Cardiac muscle cell (in vitro differentiated cells and primary cell): ENCODE measurements around the gene KCNIP1. TPM values are rescaled to one million over a fixed set of nuclear protein-coding genes. Genes with fewer than 3 reads are reported as not detected.

Experiments
- DNase-seq, 2 donors: peaks; one replicate each; pipeline versions ENCODE4 v3.0.0 to v3.0.0-alpha.2; 2010 to 2017; ENCODE audit warnings: low read depth in 1 of 2, low spot score in 1 of 2
- H3K27ac ChIP-seq: fragments of 200-600 bp; sonication (generic); 2 replicates; pipeline ENCODE4 v1.5.1; 2016
- H3K27me3 ChIP-seq: fragments of 200-600 bp; sonication (generic); 2 replicates; pipeline ENCODE4 v1.6.0; 2016; ENCODE audit warnings: control low read depth
- H3K36me3 ChIP-seq: fragments of 200-600 bp; sonication (generic); 2 replicates; pipeline ENCODE4 v1.5.1; 2016; ENCODE audit warnings: control low read depth
- H3K4me1 ChIP-seq: fragments of 200-600 bp; sonication (generic); 2 replicates; pipeline ENCODE4 v1.8.1; 2017; ENCODE audit warnings: low read depth, mild to moderate bottlenecking, mixed run types
- H3K4me3 ChIP-seq: fragments of 200-600 bp; sonication (generic); 2 replicates; pipeline ENCODE4 v1.5.1; 2016; ENCODE audit warnings: mild to moderate bottlenecking
- H3K9me3 ChIP-seq: fragments of 200-600 bp; sonication (generic); 2 replicates; pipeline ENCODE4 v1.5.1; 2017; ENCODE audit warnings: low read depth, mild to moderate bottlenecking, control low read depth
- CTCF ChIP-seq: IDR thresholded peaks from 2 replicates; pipeline ENCODE4 v1.5.1; 2012; ENCODE audit warnings: low read depth, mild to moderate bottlenecking, low read length
- polyA plus RNA-seq: library from polyadenylated mRNA; unstranded; fragments of >200 nt; fragmentation: Nextera tagmentation; extraction: Ambion mirVana; gene quantifications from 2 replicates; pipeline ENCODE4 v1.2.1, GENCODE V29; 2016
- total RNA-seq: library from RNA; depleted of rRNA; stranded (reverse); fragments of >200 nt; gene quantifications from 2 replicates; pipeline ENCODE4 v1.2.3, GENCODE V29; 2016

KCNIP1 gene
- total and polyA plus RNA-seq, 2 experiments from 2014 or later, result 0.09 TPM; not detected in 1

- Histone ChIP-seq H3K27ac (no peak overlapping the region), H3K27me3 (no peaks in the 10 kb centered on the region), H3K4me1 (no peaks in the 10 kb centered on the region), H3K36me3 (no peaks in the 10 kb centered on the region), H3K9me3 (no peaks in the 10 kb centered on the region), H3K4me3 (no peak overlapping the region)
- no peak for DNase-seq
- no peak for TF ChIP-seq CTCF
Measured at GRCh38 chr5:170557314-170557713, 53.5 kb downstream of the KCNIP1 start.

GRCh38 chr5:170559296-170559695, 55.5 kb downstream of the KCNIP1 start:
- no peak overlapping the region for H3K4me3 ChIP-seq
- TF ChIP-seq CTCF, result no peak

GRCh38 chr5:170560938-170561337, 57.1 kb downstream of the KCNIP1 start:
- Histone ChIP-seq H3K27me3 (no peaks in the 10 kb centered on the region), H3K4me1 (no peaks in the 10 kb centered on the region), H3K27ac (no peak overlapping the region), H3K36me3 (no peaks in the 10 kb centered on the region), H3K9me3 (no peaks in the 10 kb centered on the region), H3K4me3 (no peak overlapping the region)
- no peak for TF ChIP-seq CTCF
- no peak for DNase-seq

More at GRCh38 chr5:170559296-170559695, 55.5 kb downstream of the KCNIP1 start:
- H3K36me3 ChIP-seq, result no peaks in the 10 kb centered on the region
- no peak overlapping the region for H3K27ac ChIP-seq
- no peak for DNase-seq
- no peaks in the 10 kb centered on the region for H3K4me1 ChIP-seq
- H3K27me3 ChIP-seq, result no peaks in the 10 kb centered on the region
- no peaks in the 10 kb centered on the region for H3K9me3 ChIP-seq

GRCh38 chr5:170562166-170562874, 58.5 kb downstream of the KCNIP1 start:
- Histone ChIP-seq H3K4me1 (no peaks in the 10 kb centered on the region), H3K9me3 (no peaks in the 10 kb centered on the region), H3K4me3 (no peak overlapping the region), H3K27me3 (no peaks in the 10 kb centered on the region), H3K27ac (no peak overlapping the region), H3K36me3 (no peaks in the 10 kb centered on the region)
- DNase-seq, result no peak
- TF ChIP-seq CTCF, result no peak

- no peak for TF ChIP-seq CTCF
- Histone ChIP-seq H3K36me3 (no peaks in the 10 kb centered on the region), H3K27ac (no peak overlapping the region), H3K4me1 (no peaks in the 10 kb centered on the region), H3K9me3 (no peaks in the 10 kb centered on the region), H3K4me3 (no peak overlapping the region), H3K27me3 (no peaks in the 10 kb centered on the region)
- no peak for DNase-seq
Measured at GRCh38 chr5:170562875-170563228, 59.0 kb downstream of the KCNIP1 start.
